Measurements from ENCODE around the gene ANKRD9.
"Not testable (repeated sequence)": the region's sequence is repeated elsewhere in the genome, so short reads cannot be mapped to it uniquely, and the experiment has no call there.

Gene ANKRD9

DNA sequence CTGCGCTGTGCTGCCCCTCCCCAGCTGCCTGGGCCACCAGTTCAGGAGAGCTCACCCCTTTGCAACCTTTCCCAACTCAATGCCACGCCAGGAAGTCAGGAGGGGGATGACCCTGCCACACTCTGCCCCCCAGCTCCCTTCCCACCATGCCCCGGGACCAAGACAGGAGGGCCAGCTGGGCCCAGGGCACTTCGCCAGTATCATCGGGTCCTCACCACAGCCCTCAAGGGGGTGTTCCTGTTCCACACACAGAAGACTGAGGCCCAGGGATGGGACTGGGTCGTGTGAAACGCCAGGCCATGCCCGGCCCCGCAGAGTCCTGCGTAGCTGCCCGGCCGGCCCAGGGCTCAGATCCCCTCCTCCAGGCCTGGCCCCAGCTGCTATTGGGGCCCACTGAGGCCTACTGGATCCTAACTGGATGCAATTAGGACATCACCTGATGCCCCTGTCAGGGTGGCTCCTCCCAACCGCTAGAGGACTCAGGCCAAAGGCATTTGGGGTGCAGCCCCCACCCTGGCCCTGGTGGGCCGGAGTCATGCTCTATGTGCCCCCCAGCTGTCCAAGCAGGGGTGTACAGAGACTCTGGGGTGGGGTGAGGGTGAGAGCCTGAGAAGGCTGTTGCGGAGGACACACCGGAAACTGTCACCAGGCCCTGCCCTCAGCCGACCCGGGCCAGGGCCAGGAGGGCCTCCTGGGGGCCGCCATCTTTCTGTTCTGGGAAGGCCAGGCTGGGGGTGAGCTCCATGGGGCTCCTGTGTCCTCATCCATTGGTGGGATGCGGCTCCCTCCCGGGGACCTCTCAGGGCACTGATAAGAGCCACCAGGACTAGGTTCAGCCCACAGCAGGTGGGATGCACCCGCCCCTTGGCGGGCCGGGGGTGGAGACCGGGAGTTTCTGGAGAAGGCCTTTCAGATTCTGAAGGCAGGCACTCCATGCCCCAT, 29.3 kb upstream of the ANKRD9 start:
- DNase-seq: no peak

- DNase-seq: no peak
Observed at GRCh38 chr14:102537981-102538601, 28.5 kb upstream of the ANKRD9 start.

DNA sequence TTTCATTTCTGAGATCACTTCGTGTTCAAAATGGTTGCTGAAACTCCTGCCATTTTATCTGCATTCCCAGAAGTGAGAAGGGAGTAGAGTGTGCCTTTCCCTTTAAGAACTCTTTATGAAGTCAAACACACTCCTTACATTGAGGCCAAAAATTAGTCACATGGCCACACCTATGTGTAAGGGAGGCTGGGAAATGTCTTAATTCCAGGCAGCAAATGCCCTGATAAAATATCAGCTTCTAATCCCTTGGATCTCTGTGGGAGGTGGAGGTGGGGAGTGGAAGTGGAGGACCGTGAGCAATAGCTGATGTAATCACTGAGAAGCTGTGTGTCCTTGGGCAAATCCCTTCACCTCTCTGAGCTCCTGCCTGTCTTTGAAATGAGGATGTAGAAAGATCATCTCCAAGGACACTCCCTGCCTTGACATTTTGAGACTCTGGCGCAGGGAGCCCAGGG, 22.7 kb upstream of the ANKRD9 start:
- no peak for DNase-seq

DNA sequence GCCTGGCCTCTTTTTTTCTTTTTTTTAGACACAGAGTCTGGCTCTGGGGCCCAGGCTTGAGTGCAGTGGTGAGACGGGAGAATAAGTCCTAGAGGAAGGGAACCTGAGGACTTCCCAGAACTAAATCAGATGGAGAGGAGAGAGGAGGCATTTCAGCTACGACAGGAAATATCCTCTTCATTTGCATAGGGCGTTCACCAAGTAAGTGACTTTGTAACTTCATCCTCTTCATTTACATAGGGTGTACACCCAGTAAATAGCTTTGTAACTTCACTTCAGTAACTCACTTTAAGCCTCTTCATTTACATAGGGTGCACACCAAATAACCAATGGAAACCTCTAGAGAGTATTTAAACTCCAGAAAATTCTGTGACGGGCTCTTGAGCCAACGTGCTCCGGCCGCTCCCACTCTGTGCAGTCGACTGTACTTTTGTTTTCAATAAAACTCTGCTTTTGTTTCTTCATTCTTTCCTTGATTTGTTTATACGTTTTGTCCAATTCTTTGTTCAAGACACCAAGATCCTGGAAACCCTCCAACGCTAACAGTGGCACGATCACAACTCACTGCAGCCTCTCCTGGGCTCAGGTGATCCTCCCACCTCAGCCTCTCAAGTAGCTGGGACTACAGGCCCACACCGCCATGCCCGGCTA, 21.4 kb upstream of the ANKRD9 start:
- DNase-seq: no peak

DNA sequence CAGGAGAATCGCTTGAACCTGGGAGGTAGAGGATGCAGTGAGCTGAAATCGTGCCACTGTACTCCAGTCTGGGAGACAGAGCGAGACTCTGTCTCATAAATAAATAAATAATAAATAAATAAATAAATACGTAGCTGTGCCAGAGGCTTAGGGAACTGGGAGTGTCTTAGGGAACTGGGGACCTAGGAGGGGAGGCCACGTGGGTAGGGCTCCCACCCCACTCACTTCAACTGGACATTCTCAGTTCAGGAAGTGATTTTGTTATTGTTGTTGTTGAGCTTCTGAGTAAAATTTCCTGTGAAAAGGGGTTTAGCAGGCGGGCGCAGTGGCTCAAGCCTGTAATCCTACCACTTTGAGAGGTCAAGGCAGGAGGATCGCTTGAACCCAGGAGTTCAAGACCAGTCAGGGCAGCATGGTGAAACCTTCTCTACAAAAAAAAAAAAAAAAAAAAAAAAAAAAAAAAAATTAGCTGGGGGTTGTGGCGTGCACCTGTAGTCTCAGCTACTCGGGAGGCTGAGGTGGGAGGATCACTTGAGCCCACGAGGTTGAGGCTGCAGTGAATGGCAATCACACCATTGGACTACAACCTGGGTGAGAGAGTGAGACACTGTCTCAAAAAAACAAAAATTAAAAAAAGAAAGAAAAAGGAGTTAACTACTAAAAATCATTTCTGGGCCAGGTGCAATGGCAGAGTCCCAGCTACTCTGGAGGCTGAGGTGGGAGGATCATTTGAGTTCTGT, 19.0 kb upstream of the ANKRD9 start:
- DNase-seq: no peak

DNA sequence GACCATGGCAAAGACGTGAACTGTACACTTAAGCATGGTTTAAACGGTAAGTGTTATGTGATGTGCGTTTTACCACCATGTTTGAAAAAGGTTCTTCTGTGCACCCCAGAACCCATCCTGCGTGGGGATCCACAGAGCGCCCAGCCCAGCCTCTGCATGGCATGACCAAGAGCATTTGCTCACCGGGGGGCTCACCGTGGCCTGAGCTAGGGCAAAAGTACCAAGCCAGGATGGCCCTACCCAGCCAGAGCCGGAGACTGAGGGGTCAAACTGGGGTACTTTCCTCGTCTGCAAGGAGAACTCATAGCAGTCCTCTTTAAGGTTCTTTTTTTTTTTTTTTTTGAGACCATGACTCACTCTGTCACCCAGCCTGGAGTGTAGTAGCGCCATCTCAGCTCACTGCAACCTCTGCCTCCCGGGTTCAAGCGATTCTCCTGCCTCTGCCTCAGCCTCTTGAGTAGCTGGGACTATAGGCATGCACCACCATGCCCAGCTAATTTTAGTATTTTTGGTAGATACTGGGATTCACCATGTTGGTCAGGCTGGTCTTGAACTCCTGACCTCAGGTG, 16.4 kb upstream of the ANKRD9 start:
- DNase-seq: no peak

GRCh38 chr14:102525219-102525928, 15.8 kb upstream of the ANKRD9 start:
- DNase-seq: no peak

- peak; percentile 99 for DNase-seq
Observed at GRCh38 chr14:102524451-102525218, 15.1 kb upstream of the ANKRD9 start.

DNA sequence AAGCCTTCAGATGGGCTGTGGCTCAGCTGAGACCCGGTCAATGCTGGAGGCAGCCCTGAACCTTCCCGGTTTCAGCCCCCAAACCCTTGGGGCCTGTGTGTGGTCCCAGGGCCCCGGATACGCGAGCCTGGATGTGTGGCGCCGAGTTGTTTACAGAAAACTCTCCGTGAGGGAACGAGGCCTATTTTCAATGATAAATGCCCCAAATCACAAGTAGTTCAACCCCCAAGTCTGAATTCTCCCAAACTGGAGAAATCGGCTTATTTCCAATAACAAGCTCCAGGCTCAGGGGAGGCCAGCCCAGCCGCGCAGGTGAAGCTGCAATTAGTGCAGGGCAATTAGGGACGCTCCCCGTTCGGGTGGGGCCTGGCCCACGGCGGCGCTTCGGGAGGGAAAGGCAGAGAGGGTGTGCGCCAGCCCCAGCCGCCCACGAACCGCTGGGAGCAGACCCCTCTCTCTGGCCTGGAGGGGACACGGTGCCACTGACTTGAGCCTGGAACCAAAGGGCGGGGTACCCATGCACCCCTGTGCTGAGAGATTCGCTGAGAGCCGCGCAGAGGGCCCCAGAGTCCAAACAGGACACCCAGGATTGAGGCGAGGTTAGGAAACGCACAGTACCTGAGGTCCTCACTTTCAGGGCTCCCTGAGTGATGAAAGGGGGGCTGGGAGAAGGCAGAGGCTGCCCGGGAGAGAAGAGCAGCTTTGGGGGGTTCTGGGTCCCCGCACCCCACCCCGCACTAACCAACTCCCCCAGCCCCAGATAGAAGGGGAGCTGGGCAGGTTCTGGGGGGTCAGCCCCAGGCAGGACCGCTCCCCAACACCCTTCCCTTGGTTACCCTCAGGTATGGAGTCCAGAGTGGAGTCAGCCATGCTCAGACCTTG, 14.2 kb upstream of the ANKRD9 start:
- peak; percentile 62 for DNase-seq

- no peak for DNase-seq
Observed at GRCh38 chr14:102523200-102523568, 13.6 kb upstream of the ANKRD9 start.

GRCh38 chr14:102519709-102520108, 10.1 kb upstream of the ANKRD9 start:
- not testable (repeated sequence) for DNase-seq

DNA sequence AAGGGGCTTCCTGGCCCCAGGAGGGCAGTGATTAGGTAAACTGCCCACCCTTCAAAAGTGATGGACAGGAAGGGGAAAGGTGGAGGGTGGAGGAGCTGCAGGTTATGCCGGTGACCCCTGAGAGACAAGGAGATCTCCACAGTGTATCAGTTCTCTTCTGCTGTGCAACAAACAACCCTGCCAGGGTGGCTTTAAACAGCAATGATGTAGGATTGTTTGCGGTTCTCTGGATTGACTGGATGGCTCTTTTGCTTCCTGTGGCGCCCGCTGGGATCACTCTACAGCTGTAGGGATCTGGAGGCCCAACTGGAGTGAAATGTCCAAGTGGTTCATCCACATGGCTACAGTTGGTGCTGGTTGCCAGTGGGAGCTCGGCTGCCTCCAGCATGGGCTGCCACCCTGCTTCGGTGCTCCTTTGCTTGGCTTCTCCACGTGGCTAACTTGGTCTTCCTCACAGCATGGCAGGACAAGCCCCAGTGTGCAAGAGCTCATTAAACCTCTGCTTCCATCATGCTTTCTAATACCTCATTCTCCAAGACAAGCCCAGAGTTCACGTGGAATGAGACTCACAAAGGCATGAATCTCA, 8.6 kb upstream of the ANKRD9 start:
- no peak for DNase-seq

DNA sequence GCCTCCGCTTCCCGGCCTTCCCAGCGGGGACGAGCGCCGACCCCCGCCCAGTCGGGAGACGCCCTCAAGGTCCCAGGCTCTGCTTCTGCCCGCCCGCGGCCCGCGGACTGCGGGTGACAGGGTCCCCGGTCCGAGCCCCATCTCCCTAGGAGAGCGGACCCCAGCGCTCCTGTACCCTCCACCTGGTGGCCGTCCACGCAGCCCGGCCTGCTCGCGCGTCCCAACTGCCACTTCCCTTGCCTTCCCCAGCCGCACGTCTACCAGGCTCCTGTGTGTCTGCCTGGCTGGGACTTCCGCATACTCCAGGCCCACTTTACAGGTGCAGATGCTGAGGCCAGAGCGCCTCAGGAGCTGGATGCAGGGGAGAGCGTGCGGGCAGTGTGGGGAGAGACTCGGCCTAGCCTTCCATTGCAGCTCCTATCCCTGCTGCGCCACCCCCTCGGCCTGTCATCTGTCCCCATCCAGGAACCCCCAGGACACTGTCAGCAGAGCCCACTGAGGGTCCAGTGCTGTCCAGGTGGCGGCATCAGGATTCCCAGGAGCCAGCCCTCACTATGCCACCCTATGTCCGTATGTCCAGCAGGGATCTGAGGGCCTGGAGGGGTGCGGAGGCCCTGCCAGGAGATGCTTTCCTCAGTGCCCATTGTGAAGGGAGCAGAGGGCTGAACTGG, 8.0 kb upstream of the ANKRD9 start:
- peak; percentile 62 for DNase-seq

DNA sequence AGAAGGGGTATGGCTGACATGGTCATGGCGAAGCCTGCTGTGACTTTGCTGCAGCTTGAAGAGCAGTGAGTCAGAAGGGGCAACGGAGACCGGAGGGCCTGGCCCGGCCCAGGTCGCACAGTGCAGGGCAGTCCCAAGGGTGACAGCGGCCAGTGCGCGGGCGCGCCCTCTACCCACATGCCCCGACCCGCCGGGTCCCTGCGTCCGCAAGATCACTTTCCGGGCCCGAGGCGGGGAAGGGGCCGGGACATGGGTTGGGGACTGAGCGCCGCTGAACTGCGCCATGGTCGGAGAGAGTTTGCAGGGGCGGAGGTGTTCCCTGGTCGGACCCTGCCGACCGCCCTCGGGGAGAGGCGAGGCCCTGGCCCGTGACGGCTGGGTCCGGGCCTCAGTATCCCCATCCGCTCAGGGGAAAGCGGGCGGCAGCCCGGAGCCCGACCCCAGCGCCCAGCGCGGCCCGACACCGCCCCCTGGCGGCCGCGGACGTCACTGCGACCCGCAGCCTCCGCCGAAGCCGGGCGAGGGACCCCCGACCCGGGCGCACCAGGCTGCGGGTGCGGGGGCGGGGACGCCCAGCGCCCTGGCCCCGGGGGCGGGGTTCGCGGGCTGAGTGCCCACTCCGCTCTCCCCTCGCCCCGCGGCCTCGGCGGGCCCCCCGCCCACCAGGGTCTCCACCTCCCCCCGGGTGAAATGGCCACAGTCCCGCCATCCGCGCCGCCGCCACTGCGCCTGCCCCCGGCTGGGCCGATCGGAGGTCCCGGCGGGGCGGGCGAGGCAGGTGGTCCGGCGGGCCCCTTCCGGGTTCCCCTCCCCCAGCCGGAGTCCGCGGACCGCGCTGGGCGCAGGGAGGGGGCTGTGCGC, 7.2 kb upstream of the ANKRD9 start:
- peak; percentile 88 for DNase-seq

DNA sequence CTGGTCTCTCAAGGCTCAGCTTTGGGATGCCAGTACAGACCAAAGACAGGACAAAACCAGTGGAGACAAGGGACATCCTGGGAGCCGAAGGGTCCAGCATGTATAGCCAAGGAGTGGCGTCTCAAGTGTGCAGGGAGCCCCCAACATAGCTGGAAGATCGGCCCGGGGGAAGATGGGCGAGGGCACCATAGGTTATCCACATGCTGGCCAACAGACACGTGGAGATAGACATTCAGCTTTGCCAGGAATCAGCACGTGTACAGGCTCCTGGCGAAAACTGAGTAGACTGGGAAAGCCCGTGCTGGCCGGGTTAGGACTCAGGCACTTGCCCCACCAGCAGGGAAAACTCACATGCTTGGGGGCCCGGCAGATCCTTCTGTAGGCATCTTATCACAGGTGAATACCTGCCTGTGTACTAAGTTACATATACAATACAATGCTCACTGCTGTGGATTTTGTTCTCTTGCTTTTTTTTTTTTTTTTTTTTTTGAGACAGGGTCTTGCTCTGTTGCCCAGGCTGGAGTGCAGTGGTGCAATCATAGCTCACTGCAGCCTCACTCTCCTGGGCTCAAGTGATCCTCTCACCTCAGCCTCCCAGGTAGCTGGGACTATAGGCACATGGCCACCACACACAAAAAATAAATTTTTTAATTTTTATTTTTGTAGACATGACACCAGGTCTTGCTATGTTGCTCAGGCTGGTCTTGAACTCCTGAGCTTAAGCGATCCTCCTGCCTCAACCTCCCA, 5.6 kb upstream of the ANKRD9 start:
- DNase-seq: no peak

DNA sequence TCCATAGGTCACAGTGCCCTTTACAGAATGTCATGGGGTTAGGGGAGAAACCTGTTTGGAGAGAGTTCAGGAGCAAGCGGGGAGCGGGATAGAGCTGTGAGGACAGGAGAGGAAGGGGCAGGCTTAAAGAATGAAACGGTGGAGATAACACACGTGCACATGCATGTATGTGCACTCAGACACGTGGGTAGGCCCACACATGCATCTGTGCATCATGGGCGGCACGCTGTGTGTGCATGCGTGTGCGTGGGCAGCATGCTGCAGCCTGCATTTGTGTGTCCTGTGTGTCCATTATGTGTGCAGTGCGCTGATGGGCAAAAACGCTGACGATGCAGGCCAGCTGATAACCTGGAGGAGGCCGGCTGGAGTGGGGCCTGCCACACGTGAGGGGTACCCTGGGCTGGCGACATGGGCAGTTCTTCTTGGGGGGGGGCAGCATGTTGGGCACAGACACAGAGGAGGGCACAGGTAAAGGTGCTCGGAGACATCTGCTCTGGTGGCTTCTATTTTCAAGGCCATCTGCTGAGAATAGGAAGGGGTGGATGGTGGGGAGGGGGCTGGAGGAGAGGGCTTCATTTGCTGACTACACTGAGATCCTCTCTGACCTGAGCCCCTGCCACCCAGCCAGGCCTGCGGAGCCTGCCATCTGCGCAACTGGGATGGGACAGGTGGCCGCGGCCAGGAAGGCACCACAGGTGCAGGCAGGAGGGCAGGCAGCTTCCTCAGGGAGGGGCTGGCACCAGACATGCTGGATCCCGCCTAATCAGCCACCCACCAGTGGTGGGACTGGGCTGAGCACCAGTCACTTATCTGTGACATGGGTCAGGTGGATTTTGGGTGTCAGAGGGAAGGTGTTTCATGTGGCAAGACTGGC, 4.6 kb upstream of the ANKRD9 start:
- DNase-seq: no peak
